OCI-M1 (cell line): Measurements from ENCODE around the gene AQP7.
"Not testable (repeated sequence)": the region's sequence is repeated elsewhere in the genome, so short reads cannot be mapped to it uniquely, and the experiment has no call there.

Experiments
- DNase-seq: peaks from one replicate; lab custom pipeline; 2025; lab: John Stamatoyannopoulos, UW

AQP7 gene

DNA sequence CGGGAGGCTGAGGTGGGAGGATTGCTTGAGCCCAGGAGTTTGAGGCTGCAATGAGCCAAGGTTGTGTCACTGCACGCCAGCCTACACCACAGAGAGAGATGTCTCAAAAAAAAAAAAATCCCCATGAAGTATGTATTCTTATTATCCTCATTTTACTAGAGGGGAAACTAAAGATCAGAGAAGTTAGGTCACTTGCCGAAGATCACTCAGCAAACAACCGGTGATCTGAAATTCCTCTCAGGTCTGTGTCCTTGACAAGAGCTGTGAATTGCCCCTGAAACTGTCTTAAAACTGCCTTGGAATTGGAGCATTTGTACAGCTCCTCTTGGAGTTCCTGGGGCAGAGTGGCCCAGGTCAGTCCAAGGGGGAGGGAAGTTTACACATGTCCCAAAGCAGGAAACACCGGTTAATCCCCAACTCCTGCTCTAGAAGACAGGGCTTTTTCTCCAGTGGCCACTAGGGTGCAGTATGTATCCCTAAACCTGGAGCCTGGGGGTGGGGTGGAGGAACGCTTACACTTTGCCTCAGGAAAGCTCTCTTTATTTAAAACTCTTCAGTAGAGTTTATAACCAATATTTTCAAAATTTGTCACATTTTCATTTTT, 27.6 kb downstream of the AQP7 start:
- peak; percentile 80 for DNase-seq

DNA sequence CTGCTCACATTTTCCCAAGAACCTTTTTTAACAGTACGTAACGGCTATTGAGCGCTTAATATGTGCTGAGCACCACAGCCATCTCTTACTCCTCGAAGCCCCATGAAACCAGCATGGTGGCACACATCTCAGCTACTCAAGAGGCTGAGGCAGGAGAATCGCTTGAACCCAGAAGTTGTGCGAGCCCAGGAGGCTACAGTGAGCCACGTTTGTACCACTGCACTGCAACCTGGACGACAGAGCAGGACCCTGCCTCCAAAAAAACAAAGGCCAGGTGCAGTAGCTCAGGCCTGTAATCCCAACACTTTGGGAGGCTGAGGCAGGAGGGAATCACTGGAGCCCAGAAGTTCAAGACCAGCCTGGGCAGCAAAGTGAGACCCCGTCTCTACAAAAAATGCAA, 28.2 kb downstream of the AQP7 start:
- DNase-seq: no peak

DNA sequence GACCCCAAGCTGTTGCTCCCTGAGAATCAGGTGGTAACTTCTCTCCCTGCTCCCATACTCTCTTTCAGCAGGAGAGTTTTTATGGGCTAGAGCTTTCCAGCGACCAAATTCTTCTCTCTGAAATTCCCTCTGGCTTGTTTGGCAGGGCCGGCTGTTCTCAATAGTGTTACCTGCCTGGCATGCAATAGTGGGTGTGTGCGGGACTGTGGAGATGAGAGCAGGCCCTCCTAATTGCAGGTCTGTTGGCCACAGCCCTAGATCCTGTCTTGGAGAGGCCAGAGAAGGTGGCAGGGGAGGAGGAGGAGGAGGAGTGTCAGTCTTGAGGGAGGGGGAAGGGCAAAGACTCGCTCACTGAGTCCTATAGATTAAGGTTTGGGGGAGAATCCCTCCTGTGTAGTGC, 29.5 kb downstream of the AQP7 start:
- no peak for DNase-seq

DNA sequence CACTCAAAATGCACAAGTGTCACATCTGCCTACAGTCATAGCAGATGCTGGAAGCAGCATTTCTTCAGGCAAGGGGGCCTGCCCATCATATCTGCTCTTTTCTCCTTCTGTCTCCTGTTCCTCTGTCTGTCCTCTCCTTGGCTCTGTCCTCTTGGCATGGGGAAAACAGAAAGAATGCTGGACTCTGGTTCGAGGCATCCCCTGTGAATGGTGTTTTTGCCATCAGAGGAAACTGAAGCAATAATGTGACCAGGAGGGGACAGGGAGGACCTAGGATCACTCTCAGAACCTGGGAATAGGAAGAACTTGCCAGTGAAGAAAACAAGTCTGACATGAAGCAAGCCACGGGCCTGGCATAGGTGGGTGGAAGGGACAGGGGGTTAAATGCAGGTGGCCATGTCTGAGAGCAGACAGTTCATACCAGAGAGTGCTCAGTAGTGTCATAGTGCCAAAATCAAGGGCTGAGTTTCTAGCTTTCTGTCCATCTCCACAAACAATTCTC, 35.3 kb downstream of the AQP7 start:
- DNase-seq: no peak

DNA sequence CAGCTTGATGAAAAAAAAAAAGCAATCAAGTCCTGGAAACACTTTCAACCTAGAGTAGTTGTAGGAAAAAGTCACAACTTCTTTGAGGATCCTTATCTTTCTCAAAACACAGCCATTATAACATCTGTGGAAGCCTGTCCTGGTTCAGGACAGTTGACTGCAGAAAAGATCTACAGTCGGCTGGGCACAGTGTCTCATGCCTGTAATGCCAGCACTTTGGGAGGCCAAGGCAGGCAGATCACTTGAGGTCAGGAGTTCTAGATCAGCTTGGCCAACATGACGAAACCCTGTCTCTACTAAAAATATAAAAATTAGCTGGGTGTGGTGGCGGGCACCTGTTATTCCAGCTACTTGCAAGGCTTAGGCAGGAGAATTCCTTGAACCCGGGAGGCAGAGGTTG, 37.6 kb downstream of the AQP7 start:
- DNase-seq: not testable (repeated sequence)

DNA sequence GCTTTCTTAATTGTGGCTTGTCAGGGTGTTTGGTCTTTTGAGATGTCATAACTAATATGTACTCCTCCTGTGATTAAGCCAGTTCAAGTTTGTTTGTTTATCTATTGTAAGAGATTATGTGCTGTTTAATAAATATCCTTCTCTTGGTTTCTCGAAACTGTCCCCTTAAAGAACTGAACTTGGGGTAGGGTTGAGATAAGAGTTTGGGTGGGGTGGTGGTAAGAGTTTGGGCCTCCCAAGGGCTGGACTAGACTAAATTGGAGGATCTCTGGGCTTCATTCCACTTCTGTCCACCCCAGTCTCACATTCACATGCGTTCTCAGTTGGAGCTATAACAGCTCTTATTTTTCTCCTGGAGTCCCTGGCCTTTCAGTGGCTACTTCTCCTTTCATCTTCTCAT, 38.2 kb downstream of the AQP7 start:
- no peak for DNase-seq

DNA sequence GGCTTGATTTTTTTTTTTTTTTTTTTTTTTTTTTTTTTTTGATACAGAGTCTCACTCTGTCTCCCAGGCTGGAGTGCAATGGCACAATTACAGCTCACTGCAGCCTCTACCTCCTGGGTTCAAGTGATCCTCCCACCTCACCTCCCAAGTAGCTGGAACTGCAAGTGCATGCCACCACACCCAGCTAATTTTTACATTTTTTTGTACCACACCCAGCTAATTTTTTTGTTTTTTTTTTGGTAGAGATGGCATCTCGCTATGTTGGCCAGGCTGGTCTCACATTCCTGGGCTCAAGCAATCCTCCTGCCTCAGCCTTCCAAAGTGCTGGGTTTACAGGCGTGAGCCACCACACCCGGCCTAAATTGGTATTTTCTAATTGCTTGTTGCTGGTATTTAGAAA, 43.7 kb downstream of the AQP7 start:
- not testable (repeated sequence) for DNase-seq

DNA sequence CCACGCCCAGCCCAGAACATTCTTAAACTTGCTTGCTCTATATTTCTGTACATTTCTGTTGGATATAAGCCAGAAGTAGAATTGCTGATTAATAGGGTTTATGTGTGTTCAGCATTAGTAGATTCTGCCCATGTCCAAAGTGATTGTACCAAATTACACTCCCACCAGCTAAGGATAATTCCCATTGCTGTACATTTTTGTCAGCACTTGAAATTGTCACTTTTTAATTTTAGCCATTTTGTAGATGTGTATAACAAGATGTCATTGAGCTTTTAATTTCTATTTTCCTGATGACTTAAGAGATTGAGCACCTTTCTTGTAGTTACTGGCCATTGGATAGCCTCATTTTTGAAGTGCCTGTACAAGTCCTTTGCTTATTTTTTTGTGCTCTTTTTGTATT, 46.4 kb downstream of the AQP7 start:
- no peak for DNase-seq

DNA sequence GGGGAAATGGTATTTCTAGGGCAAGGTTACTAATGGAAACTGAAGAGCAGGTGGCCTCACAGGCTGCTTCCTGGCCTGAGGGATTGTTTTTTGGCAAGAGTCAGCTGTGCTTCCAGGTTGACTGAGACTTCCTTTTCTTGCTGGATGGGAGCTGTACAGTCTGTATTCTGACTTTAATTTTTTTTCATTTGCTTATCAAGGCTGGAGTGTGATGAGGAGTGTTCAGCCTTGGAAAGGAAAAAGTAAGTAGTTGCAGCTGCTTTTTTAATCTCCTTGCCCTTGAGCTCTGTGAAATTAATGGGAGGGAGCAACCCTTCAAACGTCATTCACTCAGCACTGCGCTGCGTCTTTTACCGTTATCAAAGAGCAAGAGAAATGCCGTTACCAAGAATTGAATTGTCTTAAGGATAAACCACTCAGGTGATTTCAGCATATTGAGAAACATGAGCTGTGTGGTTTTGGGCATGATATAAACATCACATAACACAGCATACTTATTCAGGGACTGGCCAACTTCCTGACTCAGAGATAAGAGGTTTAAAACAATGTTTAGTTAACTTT, 47.6 kb downstream of the AQP7 start:
- DNase-seq: peak; percentile 68

DNA sequence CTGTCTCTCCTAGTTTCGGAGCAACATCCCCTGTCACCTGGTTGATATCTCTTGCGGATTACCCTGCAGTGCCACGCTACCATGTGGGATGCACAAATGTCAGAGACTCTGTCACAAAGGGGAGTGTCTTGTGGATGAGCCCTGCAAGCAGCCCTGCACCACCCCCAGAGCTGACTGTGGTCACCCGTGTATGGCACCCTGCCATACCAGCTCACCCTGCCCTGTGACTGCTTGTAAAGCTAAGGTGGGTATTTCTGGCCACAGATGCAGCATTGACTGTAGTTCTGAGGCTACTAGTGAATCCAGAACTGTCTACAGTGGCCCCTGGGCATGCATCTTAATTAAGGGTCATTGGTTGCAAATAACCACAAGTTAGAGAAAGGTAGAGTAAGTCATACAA, 50.8 kb downstream of the AQP7 start:
- no peak for DNase-seq

DNA sequence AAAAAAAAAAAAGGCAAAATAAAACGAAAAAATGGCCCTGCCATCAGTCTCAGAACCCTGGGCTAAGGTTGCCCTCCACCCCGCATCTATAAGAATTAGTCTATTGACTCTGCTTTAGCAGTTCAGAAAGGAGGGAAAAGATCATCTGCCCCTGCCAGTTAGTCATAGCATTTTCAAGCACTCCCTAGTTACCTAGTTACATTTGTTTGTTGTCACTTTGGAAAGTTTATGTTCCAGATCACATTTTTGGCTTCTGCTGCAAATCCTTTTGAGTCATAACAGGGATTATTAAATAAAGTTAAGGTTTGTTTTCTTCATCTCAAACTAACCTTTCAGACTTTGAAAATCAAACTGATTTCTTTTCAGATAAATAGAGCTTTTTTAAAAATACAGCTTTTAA, 52.1 kb downstream of the AQP7 start:
- no peak for DNase-seq

DNA sequence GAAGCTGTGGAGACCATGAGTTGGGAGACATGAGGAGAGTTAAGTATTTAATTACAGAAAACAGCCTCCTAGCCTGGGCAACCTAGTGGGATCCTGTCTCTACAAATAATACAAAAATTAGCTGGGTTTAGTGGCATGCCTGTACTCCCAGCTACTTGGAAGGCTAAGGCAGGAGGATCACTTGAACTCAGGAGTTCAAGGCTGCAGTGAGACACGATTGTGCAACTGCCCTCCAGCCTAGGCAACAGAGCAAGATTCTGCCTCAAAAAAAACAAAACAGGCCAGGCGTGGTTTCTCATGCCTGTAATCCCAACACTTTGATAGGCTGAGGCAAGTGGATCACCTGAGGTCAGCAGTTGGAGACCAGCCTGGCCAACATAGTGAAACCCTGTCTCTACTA, 52.6 kb downstream of the AQP7 start:
- DNase-seq: no peak

DNA sequence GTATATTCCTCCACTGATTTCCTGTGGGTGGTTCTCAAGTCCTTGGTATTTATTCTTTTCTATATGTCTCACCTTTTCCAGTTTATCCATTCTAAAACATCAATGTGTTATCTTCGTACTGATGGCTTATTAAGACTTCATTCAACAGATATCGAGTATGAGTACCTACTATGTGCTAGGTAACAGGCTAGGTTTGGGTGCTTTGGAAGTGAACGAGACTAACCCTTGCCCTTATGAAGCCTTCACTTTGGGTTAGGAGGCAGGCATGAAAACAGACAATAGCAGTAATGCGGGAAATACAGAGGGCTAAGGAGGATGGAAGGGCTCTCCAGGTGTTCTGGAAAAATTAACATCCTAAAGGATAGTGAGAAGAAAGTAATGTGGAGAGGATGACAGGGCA, 53.4 kb downstream of the AQP7 start:
- no peak for DNase-seq

DNA sequence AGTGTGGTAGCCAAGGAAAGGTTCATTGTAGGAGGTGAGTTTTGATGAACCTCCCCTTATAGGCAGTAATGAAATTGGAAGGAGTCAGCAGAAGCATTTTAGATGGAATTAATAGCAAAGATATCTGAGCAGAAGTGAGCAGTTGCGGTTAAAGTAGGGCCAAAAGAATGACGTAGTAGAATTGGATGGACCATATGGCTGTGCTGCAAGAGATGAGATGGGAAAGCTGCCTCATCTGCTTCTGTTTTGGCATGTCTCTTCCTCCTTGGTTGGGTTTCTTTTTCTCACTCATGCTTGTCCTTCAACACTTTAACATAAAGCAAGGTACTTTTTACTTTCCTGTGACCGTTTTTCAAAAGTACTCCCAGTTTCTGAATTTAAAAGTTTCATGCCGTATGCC, 55.8 kb downstream of the AQP7 start:
- DNase-seq: no peak

DNA sequence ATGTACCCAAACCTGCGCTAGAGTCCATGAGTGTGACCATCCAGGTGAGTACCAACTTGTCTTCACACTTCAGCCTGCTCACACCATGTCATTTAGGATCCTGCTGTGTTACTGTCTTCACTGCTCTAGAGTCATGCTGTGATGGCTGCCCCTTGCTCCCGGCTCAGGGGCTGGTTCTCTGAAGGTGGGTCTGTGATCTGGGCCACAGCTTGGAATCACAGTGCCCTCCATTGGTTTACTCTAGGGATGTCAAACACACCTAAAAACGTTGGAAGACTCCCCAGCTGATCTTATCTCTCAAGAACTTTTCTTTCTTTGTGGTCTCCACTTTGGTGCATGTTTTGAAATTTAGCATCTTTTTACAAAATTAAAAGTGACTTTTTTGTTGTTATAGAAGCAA, 58.2 kb downstream of the AQP7 start:
- no peak for DNase-seq

DNA sequence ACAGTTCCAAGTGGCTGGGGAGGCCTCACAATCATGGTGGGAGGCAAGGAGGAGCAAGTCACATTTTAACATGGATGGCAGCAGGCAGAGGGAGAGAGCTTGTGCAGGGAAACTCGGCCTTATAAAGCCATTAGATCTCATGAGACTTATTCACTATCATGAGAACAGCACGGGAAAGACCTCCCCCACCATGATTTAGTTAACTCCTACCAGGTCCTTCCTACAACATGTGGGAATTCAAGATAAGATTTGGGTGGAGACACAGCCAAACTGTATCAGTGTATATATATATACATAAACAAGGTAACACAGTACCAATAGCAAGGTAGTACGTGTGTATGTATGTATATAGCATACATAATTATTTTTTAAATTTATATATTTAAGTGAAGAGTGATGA, 61.2 kb downstream of the AQP7 start:
- DNase-seq: peak; percentile 28

DNA sequence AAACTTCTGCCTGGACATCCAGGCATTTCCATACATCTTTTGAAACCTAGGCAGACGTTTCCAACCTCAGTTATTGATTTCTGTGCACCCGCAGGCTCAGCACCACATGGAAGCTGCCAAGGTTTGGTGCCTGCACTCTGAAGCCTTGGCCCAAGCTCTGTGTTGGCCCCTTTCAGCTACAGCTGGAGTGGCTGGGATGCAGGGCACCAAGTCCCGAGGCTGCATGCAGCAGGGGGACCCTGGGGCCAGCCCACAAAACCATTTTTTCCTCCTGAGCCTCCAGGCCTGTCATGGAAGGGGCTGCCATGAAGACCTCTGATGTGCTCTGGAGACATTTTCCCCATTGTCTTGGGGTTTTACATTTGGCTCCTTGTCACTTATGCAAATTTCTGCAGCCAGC, 62.2 kb downstream of the AQP7 start:
- no peak for DNase-seq
